HG02852 (cell line): ENCODE results near the gene TPST2.

Experiments
- ATAC-seq: cut with Tn5 transposase; IDR thresholded peaks from one replicate; pipeline ENCODE4 v1.9.1; 2021; ENCODE audit warnings: mild to moderate bottlenecking, moderate library complexity; ENCODE audit not compliant: unreplicated experiment

The TPST2 gene

DNA sequence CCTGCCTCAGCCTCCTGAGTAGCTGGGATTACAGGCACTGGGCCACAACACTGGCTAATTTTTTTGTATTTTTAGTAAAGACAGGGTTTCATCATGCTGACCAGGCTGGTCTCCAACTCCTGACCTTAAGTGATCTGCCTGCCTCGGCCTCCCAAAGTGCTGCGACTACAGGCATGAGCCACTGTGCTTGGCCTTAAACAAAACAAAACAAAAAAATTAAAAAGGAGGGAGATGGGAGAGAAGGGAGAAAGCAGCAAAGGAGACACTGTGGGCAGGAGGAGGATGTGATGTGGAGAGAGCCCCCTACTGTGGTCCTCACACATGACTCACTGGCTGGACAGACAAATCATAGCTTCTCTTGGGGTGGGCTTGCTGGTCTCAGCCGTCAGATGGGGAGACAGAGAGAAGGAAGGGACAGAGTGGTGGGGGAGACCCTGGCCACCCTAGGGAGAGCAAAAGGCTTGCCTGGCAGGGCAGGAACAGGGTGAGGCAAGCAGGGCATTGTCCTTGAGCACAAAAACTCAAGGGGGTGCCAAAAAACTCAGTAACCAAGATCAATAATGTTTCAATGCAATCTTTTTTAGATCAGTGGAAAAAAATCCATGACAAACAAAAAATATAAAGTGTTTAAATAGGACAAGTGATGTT, 31.6 kb downstream of the TPST2 start:
- no peak for ATAC-seq

DNA sequence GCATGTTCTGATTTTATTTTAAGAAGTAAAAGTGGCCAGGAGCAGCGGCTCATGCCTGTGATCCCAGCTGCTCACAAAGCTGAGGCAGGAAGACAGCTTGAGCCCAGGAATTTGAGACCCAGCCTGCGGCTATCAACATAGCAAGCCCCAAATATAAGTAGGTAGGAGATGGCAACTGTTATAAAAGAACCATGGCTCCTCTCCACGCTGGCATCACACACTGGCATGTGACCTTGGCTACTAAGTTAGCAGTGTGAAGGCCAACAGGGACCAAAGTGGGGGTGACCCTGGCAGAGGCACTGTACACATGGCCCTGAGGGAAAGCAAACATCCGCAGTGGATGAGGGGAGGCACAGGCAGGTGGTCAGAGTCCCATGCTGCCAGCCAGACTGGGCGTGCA, 33.0 kb downstream of the TPST2 start:
- ATAC-seq, result no peak

DNA sequence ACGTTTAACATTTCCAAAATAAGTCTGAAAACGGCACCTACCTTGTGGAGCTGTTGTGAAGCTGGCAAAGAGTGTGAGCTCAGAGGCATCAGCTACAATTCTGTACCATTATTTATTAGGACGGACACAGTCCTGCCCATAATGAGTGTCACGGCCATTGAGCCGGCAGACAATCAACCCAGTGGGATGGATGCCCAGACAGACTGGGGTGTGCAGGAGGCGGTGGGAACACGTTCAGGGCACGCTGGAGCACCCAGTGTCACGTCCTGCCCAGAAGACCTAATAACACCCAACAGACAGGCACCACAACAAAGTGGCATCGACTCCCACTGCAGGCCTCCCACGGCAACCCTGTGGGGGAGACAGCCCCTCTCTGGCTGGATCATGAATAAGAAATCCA, 34.5 kb downstream of the TPST2 start:
- ATAC-seq, result no peak

DNA sequence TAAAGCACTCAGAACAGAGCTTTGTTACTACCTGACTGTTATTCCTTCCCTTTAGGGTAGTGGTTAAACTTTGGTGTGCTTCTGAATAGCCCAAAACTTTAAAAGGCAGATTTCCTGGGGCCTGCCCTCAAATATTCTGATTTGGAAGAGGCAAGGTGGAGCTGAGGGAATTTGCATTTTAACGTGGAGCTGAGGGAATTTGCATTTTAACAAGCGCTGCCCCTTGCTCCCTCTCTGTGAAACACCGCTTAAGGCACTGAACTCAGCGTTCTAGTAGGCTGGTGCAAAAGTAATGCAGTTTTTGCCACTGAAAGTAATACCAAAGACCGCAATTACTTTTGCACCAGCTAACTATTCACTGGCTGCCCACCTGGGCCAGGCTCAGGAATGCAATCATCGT, 35.0 kb downstream of the TPST2 start:
- ATAC-seq, result no peak

DNA sequence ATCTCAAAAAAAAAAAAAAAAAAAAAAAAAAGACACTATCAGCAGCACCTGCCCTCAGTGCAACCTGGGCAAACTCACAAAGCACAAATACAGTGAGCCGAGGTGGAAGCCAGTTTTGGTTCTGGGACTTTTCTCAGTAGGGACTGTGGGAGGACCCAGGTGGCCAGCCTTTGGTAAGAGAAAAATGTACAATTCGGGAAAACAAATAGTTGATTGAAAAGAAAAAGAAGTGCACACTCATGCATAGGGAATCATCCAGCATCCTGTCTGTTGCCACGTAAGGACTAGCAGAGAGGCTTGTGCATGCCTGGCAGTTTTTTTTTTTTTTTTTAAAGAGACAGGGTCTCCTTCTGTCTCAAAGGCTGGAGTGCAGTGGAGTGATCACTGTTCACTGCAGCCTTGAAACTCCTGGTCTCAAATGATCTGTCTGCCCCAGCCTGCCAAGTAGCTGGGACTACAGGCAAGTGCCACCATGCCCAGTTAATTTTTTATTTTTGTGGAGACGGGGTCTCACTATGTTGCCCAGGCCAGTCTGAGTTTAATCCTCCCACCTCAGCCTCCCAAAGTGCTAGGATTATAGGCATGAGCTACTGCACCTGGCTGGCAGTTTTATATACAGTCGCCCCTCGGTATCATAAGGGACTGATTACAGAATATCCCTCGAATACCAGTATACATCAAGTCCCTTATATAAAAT, 36.7 kb downstream of the TPST2 start:
- ATAC-seq, result no peak

DNA sequence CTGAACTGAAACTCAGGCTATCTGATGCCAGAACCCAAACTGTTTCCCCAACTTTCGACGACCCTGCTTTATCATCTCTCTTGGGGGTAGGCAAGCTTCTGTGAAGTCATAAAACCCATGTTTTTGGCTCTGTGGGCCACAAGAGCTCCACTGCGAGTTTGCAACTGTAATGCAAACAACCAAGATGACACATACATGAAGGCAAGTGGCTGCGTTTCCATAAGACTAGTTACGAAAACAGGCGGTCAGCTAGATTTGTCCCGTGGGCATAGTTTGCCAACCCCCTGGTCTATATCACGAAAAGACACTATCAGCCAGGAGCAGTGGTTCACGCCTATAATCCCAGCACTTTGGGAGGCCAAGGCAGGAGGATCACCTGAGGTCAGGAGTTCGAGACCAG, 37.5 kb downstream of the TPST2 start:
- ATAC-seq, result no peak

DNA sequence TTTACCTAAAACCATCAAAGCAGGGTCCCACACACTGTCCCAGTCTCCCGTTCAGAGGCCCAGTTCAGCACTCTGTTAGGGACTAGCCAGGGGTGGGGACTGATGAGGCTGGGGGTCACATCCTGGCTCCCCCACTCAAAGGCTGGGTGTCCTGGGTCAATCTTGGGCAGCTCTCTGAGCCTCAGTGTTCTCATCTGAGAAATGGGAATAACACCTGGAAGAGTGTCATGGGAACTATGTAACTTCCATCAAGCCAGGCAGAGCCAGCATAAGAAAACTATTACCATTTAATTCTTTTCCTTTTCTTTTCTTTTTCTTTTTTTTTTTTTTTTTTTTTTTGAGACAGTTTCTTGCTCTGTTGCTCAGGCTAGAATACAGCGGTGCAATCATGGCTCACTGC, 38.4 kb downstream of the TPST2 start:
- ATAC-seq, result no peak

DNA sequence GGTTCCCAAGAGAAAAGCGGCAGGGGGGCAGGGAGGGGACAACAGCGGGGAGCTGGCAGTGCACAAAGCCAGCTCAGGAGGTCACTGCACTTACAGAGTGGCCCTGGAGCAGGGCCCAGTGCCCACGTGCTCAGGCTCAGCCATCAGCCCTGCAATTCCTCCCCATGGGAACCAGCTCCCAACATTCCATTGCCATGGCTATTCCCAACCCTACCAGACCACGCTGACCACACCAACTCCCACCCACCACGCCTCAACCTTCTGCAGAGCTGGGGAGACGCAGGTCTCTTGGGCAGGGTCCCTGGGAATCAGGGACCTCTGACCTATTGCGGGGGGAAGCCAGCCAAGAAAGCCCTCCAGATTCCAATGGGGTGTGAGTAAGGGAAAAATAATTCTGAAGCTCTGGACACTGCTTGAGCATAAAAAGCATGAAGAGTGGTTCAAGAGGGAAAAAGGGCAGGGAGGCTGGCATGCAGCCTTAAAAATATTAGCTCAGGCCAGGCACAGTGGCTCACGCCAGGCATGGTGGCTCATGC, 39.4 kb downstream of the TPST2 start:
- ATAC-seq, result no peak

DNA sequence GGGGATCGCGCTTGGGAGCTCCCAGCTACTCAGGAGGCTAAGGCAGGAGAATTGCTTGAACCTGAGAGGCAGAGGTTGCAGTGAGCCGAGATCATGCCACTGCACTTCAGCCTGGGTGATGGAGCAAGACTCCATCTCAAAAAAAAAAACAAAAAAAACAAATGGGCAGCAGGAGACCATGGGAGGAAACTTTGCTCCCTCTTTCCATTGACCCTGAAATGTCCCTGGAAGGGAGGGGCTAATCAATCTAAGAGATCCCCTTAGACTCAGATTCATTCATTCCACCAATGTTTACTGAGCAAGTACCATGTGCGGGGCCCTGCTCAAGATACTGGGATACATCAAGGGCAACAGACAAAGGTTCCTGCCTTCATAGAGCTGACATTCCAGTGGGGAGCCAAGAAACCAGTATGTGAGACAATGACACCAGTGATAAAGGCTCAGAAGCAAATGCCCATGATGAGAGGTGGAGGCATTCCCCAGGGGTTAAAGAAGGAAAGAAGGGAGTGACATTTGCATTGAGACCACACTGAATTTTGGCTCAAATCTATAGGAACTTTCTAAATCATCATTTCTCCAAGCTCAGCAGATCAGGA, 39.9 kb downstream of the TPST2 start:
- no peak for ATAC-seq

DNA sequence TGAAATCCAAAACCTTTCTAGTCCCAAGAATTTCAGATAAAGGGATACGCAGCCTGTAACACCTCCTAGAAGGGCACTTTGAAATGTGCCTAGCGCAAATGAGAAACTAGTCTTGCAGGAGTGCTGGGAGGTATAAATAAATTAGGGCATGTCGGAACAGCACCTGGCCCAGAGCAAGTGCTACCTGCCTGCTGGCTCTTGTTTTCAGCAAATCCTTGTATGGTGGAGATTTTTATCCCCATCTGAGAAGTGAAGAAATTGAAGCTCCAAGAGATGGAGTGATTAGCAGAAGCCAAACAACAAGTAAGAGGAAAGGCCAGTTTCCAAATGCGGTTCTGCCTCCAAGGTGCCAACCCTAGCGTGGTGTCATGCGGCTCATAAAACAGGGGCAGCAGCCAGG, 40.9 kb downstream of the TPST2 start:
- no peak for ATAC-seq

DNA sequence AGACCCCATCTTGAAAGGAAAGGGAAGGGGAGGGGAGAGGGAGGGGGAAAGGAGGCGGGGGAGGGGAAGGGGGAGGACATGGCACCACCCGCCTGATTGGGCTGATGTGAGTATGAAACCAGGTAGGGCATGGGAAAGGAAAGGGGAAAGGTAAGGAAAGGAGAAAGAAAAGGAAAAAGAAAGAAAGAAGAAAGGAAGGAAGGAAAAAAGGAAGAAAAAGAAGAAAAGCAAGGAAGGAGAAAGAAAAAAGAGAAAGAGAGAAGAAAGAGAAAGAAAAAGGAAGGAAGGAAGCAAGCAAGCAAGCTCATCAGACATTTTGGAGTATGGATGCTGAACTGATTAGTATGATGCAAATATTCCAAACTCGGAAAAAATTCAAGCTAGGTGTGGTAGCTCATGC, 41.6 kb downstream of the TPST2 start:
- ATAC-seq, result no peak

DNA sequence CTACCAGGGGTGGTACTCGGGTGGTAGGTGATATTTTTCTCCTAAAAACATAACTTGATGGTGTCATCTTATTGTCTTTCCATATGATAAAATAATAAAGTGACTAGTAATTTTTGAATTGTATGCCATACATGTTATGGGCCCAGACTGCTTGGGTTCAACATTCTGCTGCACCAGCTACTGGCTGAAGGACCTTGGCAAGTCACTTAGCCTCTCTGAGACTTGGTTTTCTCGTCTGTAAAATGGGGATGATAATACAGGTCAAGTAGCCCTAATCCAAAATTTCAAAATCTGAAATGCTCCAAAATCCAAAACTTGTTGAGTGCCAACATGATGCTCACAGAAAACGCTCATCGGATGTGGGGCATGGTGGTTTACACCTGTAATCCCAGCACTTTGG, 42.1 kb downstream of the TPST2 start:
- no peak for ATAC-seq

DNA sequence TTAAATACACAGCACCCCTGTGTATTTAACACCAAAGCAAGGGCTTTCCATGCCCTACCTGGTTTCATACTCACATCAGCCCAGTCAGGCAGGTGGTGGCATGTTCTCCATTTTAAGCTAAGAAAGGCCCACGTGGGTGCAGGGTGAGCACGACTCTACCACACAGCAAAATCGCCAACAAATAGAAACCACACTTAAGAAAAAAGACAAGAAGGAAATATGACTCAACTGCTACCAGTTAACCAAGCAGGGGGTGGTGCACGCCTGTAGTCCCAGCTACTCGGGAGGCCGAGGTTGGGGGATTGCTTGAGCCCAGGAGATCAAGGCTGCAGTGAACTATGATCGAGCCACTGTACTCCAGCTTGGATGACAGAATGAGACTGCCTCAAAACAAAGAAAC, 42.5 kb downstream of the TPST2 start:
- no peak for ATAC-seq

DNA sequence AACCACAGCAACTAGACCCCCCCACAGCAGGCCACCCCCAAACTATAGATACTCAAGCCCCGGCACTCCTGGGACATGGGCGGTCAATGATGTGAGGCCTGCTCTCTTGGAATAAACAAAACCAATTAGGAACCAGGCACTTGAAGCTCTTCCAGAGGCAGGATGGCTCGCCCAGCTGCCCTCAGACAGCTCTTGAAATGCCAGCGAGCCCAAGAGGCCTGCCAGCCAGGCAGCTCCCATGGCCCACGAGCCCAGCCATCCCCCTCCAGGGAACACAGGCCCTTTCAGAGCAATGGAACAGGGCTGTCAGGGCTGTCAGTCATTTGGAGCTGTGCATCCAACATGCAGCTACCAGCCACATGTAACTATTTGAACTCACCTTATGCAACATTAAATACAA, 43.6 kb downstream of the TPST2 start:
- ATAC-seq, result no peak

DNA sequence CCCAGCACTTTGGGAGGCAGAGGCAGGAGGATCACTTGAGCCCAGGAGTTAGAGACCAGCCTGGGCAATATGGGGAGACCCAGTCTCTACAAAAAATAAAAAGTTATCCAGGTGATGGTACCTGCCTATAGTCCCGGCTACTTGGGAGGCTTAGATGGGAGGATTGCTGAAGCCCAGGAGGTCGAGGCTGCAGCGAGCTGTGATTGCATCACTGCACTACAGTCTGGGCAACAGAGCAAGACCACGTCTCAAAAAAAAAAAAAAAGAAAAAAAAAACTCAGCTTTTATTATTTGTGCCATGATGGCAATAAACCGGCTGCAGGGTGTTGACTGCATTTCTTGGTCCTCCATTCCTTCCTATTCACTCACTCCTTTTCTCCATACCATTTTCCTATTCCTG, 44.1 kb downstream of the TPST2 start:
- no peak for ATAC-seq

DNA sequence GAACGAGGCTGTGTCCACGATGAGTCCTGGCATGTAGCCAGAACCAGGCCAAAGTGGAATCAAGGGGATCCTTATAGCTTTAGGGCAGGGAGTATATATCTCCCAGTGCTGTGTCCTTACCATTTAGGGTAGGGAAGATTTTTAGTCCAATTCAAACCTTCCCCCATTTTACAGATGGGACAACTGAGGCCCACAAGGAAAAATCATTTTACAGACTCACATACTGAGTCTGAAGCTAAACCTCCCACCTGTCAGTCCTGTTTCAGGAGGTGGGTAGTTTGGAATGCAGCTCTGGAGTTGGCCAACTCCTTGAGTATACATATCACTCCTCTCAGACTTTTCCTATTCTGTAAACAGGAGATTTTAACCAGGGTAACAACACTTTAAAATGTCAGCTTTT, 44.5 kb downstream of the TPST2 start:
- no peak for ATAC-seq

DNA sequence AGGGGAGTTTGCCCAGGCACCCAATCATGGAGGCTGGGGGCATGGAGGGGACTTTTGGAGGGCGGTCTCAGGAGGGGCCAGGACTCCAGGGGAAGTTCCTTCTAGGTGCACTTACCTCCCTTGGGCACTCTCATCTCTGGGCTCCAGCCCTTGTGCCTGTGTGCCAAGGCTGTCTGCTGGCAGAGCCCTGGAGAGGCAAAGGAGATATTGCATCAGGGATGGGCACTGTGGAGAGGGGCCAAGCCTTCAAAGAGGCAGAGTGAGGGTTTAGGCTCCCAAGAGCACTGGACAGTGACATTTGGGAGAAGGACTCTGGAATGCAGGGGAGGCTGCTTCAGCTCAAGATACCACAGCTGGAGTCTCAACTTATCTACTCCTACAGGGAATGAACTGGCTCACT, 45.4 kb downstream of the TPST2 start:
- no peak for ATAC-seq

DNA sequence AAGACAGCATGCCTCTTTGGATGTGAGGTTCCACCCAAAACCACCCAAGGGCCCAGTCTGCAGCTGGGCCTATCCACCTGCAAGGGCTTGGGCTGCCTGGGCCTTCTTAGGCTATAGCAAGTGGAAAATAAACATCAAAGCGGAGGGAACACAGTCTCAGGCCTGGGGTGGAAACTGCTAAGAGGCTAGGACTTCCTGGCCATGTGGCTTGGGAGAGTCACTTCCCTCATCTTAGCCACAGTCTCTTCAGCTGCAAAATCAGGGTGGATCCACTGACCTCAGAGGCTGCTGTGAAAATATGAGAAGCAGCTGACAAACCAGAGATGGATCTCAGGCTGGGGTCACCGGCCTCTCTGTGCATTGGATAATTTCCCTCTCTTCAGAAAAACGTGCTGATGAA, 47.1 kb downstream of the TPST2 start:
- no peak for ATAC-seq

DNA sequence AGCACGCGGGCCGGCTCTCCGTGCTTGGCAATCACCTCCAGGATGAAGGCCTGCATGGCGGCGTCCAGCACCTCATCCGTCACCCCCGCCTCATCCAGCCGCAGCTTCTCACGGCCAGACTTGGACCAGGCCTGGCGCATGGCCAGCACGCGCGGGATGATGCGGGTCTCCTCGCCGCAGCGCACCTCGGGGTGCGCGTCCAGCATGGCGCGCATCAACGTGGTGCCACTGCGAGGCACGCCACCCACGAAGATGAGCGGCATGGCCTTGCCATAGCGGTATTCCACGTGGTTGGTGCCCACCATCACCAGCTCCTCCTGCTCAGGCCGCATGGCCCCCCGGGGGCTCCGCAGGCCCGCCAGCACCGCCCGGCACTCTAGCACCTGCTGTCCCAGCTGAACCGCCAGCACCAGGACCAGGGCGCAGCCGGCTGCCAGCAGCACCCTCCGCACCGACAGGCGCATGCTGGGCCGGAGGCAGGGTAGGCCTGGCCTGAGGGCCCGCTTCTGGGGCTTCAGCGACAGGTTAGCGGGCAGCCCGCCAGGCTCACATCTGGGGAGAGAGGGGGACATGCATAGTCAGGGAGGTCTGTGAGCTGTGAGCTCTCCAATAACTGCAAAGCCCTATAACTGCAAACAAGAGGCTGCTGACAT, 48.6 kb downstream of the TPST2 start:
- ATAC-seq, result no peak

DNA sequence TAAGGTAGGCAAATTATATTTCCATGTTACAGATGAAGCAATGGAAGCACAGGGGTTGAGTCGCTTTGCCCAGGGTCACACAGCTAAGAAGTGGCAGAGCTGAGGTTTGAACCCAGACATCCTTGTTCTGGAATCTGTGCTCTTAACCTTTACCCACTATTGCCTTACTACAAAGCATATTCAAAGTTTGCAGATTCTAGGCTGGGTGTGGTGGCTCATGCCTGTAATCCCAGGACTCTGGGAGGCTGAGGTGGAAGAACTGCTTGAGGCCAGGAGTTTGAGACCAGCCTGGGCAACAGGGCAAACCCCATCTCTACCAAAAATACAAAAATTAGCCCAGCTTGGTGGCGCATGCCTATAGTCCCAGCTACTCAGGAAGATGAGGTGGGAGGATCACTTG, 49.8 kb downstream of the TPST2 start:
- ATAC-seq, result no peak

DNA sequence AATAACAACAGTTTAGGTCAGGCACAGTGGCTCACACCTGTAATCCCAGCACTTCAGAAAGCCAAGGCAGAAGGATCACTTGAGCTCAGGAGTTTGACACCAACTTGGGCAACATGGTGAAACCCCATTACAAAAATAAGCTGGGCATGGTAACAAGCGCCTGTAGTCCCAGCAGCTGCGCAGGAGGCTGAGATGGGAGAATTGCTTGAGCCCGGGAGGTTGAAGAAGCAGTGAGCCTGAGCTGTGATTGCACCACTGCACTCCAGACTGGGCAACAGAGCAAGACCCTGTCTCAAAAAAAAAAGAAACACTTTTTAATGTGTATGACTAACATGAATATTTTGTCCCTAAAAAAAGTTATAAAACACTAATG, 53.2 kb downstream of the TPST2 start:
- no peak for ATAC-seq
